Testis (tissue), 3 donors: ENCODE data around the gene CKAP2L. TPM values are rescaled to one million over a fixed set of nuclear protein-coding genes. Genes with fewer than 3 reads are reported as not detected.
A peak's percentile ranks its signal among the peaks of the same experiment; 100 is the strongest.

ENCODE experiments used
- DNase-seq: peaks from one replicate; pipeline ENCODE4 v3.0.0-alpha.2; 2019
- H3K27ac ChIP-seq, 2 donors: fragments of 200-600 bp; sonication (generic); one replicate each; pipeline ENCODE4 v1.5.1; 2019
- H3K27me3 ChIP-seq: fragments of 200-600 bp; sonication (generic); one replicate; pipeline ENCODE4 v1.5.1; 2019
- H3K36me3 ChIP-seq: fragments of 200-600 bp; sonication (generic); one replicate; pipeline ENCODE4 v1.5.1; 2017; ENCODE audit warnings: low read depth; ENCODE audit errors: missing control alignments
- H3K4me1 ChIP-seq: fragments of 200-600 bp; sonication (generic); one replicate; pipeline ENCODE4 v1.5.1; 2019
- H3K4me3 ChIP-seq, 2 donors: fragments of 200-600 bp; sonication (generic); one replicate each; pipeline ENCODE4 v1.5.1; 2017 to 2019
- H3K9me3 ChIP-seq: fragments of 200-600 bp; sonication (generic); one replicate; pipeline ENCODE4 v1.5.1; 2017
- POLR2A ChIP-seq: fragments of 450-650 bp; IDR thresholded peaks from one replicate; pipeline ENCODE4 v1.6.1; 2017; ENCODE audit warnings: antibody characterized with exemption, mild to moderate bottlenecking, moderate library complexity
- WGBS, 2 donors: methylation state at CpG; one replicate each; pipeline ENCODE4 v1.1.5; 2018; 5-methylcytosine and 5-hydroxymethylcytosine counted together
- intact Hi-C: fragments of 100-400 bp; cut with DNase I; formaldehyde crosslinking; loops from one replicate; pipeline ENCODE4 v1.15.1; 2023; ENCODE audit warnings: low total_unique reads
- polyA plus RNA-seq: library from polyadenylated mRNA; stranded (reverse); fragments of 350-450 nt; fragmentation: Illumina TruSeq; extraction: RNeasy Lipid Tissue Mini Kit (QIAGEN cat#74804); gene quantifications from one replicate; pipeline ENCODE4 v1.2.3, GENCODE V29; 2014; ENCODE audit warnings: low read depth, low replicate concordance; ENCODE audit not compliant: insufficient read depth
- total RNA-seq, 2 donors: library from RNA; depleted of rRNA; stranded (reverse); fragments of >200 nt; gene quantifications; one replicate each; pipeline ENCODE4 v1.2.3, GENCODE V29; 2016
- TF ChIP-seq, protein P1 (sequence below), 3 experiments: fragments of 450-650 bp in 2 of 3; fragments of 200-600 bp in 1 of 3; sonication (generic) in 1 of 3; IDR thresholded peaks; one replicate each; pipeline ENCODE4 v1.5.1; 2016 to 2019; ENCODE audit warnings: antibody characterized with exemption in 3 of 3, mild to moderate bottlenecking in 2 of 3, moderate library complexity in 1 of 3

The CKAP2L gene
- total and polyA plus RNA-seq, 3 donors from 2014 or later = 7.1 to 11.0 (median 9.5) TPM

DNA sequence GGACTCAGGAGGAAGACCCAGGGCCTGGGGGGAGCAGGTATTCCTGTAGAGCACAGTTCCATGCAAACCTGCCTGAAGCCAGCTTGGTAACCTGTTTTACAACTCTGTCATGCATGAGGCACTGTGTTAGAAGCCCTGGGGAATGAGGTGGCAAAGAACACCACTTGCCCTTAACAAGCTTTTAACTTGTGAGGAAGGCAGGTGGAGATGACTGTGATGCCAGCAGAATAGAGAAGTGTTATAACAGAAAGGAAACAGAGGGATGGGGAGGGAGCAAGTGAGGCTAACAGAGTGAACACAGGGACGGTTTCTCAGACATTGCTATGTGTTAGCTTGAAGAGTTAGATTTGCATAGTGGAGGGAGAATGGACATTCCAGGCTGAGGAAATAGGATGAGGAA lies 31.4 kb upstream of the CKAP2L start:
- H3K27ac ChIP-seq = no peak overlapping the region
- intact Hi-C loops = no loop called here
- no peaks in the 10 kb centered on the region for H3K9me3 ChIP-seq
- H3K36me3 ChIP-seq = no peaks in the 10 kb centered on the region
- TF ChIP-seq, protein P1, sequence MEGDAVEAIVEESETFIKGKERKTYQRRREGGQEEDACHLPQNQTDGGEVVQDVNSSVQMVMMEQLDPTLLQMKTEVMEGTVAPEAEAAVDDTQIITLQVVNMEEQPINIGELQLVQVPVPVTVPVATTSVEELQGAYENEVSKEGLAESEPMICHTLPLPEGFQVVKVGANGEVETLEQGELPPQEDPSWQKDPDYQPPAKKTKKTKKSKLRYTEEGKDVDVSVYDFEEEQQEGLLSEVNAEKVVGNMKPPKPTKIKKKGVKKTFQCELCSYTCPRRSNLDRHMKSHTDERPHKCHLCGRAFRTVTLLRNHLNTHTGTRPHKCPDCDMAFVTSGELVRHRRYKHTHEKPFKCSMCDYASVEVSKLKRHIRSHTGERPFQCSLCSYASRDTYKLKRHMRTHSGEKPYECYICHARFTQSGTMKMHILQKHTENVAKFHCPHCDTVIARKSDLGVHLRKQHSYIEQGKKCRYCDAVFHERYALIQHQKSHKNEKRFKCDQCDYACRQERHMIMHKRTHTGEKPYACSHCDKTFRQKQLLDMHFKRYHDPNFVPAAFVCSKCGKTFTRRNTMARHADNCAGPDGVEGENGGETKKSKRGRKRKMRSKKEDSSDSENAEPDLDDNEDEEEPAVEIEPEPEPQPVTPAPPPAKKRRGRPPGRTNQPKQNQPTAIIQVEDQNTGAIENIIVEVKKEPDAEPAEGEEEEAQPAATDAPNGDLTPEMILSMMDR (IDR thresholded peaks at IDR 0.05) = no peak
- TF ChIP-seq POLR2A = no peak
- WGBS, 2 donors = 70 to 83% methylated on average over 1 of the region's 1 CpG
- no peak for DNase-seq
- H3K27me3 ChIP-seq = no peaks in the 10 kb centered on the region
- no peak overlapping the region for H3K4me3 ChIP-seq
- no peaks in the 10 kb centered on the region for H3K4me1 ChIP-seq

DNA sequence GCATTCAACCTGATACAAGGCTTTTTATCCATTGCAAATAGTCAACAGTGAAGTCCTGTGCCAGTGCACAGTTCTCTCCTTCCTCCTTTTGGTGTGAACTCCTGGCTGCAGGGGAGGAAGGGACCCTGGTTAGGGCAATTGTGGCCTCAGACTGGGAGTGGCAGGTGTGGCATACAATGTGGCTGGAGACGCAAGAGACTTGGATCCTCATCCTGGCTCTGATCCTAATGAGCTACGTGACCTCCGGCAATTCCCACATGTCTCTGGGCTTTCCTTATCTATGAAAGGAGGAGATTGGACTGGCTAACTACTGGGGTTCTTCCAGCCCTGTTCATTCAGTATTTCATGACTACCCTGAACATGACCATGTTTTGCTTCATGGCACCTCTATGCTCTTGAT lies 30.4 kb upstream of the CKAP2L start:
- no peaks in the 10 kb centered on the region for H3K27me3 ChIP-seq
- no peak for DNase-seq
- H3K4me1 ChIP-seq = no peaks in the 10 kb centered on the region
- intact Hi-C loops = no loop called here
- 33 to 53% methylated on average over 2 to 3 of the region's 3 CpGs for WGBS, 2 donors
- H3K4me3 ChIP-seq = no peak overlapping the region
- no peak overlapping the region for H3K27ac ChIP-seq
- H3K36me3 ChIP-seq = no peaks in the 10 kb centered on the region
- no peaks in the 10 kb centered on the region for H3K9me3 ChIP-seq
- no peak for TF ChIP-seq POLR2A
- TF ChIP-seq, protein P1 (IDR thresholded peaks at IDR 0.05) = no peak

DNA sequence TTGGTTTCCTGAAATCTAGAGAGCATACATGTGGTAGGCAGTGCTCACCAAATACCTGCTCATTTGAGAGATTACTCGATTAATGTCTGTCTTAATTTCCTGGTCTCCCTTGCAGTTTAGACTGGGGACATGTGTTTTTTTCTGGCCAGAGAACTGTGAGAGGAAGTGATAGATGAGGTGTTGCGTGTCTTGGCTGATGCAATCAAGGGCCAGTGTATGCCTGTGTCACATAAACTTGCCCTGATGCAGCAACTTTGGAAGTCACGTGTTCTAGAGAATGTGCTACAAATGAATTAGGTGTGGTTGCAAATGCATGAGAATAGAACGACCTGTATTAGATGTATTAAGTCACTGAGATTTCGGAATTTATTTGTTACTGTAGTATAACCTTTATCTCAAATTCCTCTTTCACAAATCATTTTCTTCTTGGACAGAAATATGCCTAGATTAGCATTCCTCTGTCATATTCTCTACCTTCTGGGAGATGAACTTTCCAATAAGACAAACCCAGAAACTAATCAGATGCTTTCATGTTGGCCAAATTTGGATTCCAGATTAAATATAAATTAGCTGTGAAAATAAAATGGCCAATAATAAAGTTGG lies 29.8 kb upstream of the CKAP2L start:
- H3K36me3 ChIP-seq = no peaks in the 10 kb centered on the region
- H3K4me3 ChIP-seq = no peak overlapping the region
- TF ChIP-seq, protein P1 (IDR thresholded peaks at IDR 0.05) = no peak
- no peak for TF ChIP-seq POLR2A
- H3K9me3 ChIP-seq = no peaks in the 10 kb centered on the region
- intact Hi-C loops = no loop called here
- 59 to 69% methylated on average over 5 of the region's 5 CpGs for WGBS, 2 donors
- no peaks in the 10 kb centered on the region for H3K27me3 ChIP-seq
- no peak overlapping the region for H3K27ac ChIP-seq
- no peaks in the 10 kb centered on the region for H3K4me1 ChIP-seq
- DNase-seq = peak; percentile 50

DNA sequence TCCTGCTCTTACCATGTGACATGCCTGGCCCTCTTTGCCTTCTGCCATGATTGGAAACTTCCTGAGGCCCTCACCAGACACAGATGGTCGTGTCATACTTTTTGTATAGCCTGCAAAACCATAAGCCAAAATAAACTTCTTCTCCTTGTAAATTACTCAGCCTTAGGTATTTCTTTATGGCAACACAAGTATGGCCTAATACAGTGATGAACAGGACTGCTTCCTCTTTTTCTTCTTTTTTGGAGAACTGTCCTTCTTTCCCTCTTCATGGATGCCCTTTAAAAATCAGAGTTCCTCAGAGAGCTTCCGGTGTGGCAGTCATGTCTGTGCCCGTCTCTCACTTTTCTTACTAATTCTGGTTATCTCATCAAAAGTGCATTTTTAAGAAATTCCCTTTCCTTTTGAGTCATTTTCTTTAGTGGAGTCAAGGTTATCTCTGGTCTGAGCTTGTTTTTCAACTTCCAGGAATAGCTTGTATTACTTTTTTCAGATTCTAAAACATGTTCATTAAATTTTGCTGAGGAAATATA lies 29.1 kb upstream of the CKAP2L start:
- DNase-seq = no peak
- Histone ChIP-seq H3K27ac (no peak overlapping the region), H3K4me1 (no peaks in the 10 kb centered on the region), H3K9me3 (no peaks in the 10 kb centered on the region), H3K4me3 (no peak overlapping the region), H3K27me3 (no peaks in the 10 kb centered on the region), H3K36me3 (no peaks in the 10 kb centered on the region)
- intact Hi-C loops = no loop called here
- 49 to 62% methylated on average over 3 of the region's 3 CpGs for WGBS, 2 donors
- TF ChIP-seq, protein P1 (IDR thresholded peaks at IDR 0.05) = no peak
- TF ChIP-seq POLR2A = no peak

DNA sequence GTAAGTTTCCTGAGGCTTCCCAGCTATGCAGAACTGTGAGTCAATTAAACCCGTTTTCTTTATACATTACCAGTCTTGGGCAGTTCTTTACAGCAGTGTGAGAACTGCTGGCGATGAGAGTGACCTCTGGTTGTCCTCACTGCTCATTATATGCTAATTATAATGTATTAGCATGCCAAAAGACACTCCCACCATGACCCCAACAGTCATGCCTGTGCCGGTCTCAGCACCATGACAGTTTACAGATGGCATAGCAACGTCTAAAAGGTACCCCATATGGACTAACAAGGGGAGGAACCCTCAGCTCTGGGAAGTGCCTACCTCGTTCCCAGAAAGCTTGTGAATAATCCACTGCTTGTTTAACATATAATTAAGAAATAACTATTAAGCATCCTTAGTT lies 28.0 kb upstream of the CKAP2L start:
- Histone ChIP-seq H3K27me3 (no peaks in the 10 kb centered on the region), H3K36me3 (no peaks in the 10 kb centered on the region), H3K4me3 (no peak overlapping the region), H3K27ac (no peak overlapping the region), H3K4me1 (no peaks in the 10 kb centered on the region), H3K9me3 (no peaks in the 10 kb centered on the region)
- intact Hi-C loops = no loop called here
- 66 to 78% methylated on average over 5 of the region's 5 CpGs for WGBS, 2 donors
- no peak for TF ChIP-seq POLR2A
- TF ChIP-seq, protein P1 (IDR thresholded peaks at IDR 0.05) = no peak
- DNase-seq = no peak
